ENCODE data around the gene ZC3H10.
A peak's percentile ranks its signal among the peaks of the same experiment; 100 is the strongest.

Gene ZC3H10

GRCh38 chr12:56127888-56128669 lies 10.0 kb downstream of the ZC3H10 start, which contains the start of gene ESYT1:
ESYT1 (plus strand) TSS chr12:56128267; CDS start chr12:56128320, 53 bp downstream.
- peak; percentile 97 for DNase-seq (ENCODE audit: low spot score)

GRCh38 chr12:56128670-56129205 lies 10.7 kb downstream of the ZC3H10 start:
- peak; percentile 35 for DNase-seq (ENCODE audit: low spot score)

- peak; percentile 75 for DNase-seq (ENCODE audit: low spot score)
These were observed 11.3 kb downstream of the ZC3H10 start for GRCh38 chr12:56129206-56129941.

GRCh38 chr12:56129942-56130495 lies 12.0 kb downstream of the ZC3H10 start:
- DNase-seq (ENCODE audit: low spot score) = no peak

GRCh38 chr12:56130876-56131275 lies 12.8 kb downstream of the ZC3H10 start:
- DNase-seq (ENCODE audit: low spot score) = no peak

- DNase-seq (ENCODE audit: low spot score) = no peak
These were observed 16.8 kb downstream of the ZC3H10 start for GRCh38 chr12:56134897-56135296.

- DNase-seq (ENCODE audit: low spot score) = no peak
These were observed 19.9 kb downstream of the ZC3H10 start for GRCh38 chr12:56137853-56138571.

GRCh38 chr12:56141946-56142784 lies 24.1 kb downstream of the ZC3H10 start:
- DNase-seq (ENCODE audit: low spot score) = no peak

GRCh38 chr12:56143217-56143616 lies 25.2 kb downstream of the ZC3H10 start:
- DNase-seq (ENCODE audit: low spot score) = no peak

GRCh38 chr12:56143870-56144269 lies 25.8 kb downstream of the ZC3H10 start:
- no peak for DNase-seq (ENCODE audit: low spot score)

- no peak for DNase-seq (ENCODE audit: low spot score)
These were observed 27.2 kb downstream of the ZC3H10 start for GRCh38 chr12:56145217-56145616.

GRCh38 chr12:56146492-56147460 lies 28.7 kb downstream of the ZC3H10 start:
- DNase-seq (ENCODE audit: low spot score) = no peak

- DNase-seq (ENCODE audit: low spot score) = no peak
These were observed 32.5 kb downstream of the ZC3H10 start for GRCh38 chr12:56150563-56150962.

- DNase-seq (ENCODE audit: low spot score) = peak; percentile 24
These were observed 33.6 kb downstream of the ZC3H10 start for GRCh38 chr12:56151672-56152131.

GRCh38 chr12:56152132-56152755 lies 34.2 kb downstream of the ZC3H10 start, which contains the start of gene MYL6B:
MYL6B (plus strand) TSS chr12:56152587; CDS start chr12:56153919, 1,332 bp downstream.
- peak; percentile 96 for DNase-seq (ENCODE audit: low spot score)

GRCh38 chr12:56152756-56153677 lies 35.0 kb downstream of the ZC3H10 start:
- DNase-seq (ENCODE audit: low spot score) = no peak

- no peak for DNase-seq (ENCODE audit: low spot score)
These were observed 35.6 kb downstream of the ZC3H10 start for GRCh38 chr12:56153678-56154065.

GRCh38 chr12:56154246-56154771 lies 36.2 kb downstream of the ZC3H10 start:
- DNase-seq (ENCODE audit: low spot score) = no peak
